HepG2 (cell line): ENCODE data around the gene GALNT9. TPM values are rescaled to one million over a fixed set of nuclear protein-coding genes. Genes with fewer than 3 reads are reported as not detected.
A peak's percentile ranks its signal among the peaks of the same experiment; 100 is the strongest.

Source experiments
- ATAC-seq: fragments of 200-7000 bp; cut with Tn5 transposase; 3 replicates; pipeline ENCODE4 v1.9.1; 2020; ENCODE audit warnings: mild to moderate bottlenecking, moderate library complexity
- BruUV-seq: library from RNA; stranded (reverse); fragments of 400-500 nt; replicated peaks from 2 replicates; lab custom pipeline; 2021; lab: Mats Ljungman, UMichigan
- CTCF ChIA-PET: fragments of 300-600 bp; formaldehyde crosslinking; extraction: SDS; loops from one replicate; lab custom pipeline; 2021; ENCODE audit warnings: low total read pairs, inconsistent platforms, low intra/inter-chr PET ratio; lab: Yijun Ruan, JAX
- POLR2A ChIA-PET: fragments of 350-600 bp; sonication (Branson Sonifier 250); formaldehyde crosslinking; loops from one replicate; lab custom pipeline; 2020; ENCODE audit warnings: antibody characterized with exemption, inconsistent platforms; lab: Yijun Ruan, JAX
- DNase-seq: peaks from one replicate; pipeline ENCODE4 v3.0.0-alpha.2; 2015; ENCODE audit warnings: low spot score
- FAIRE-seq: peaks from 3 replicates; lab custom pipeline; 2011; peaks lifted over from hg19 to GRCh38; lab: Jason Lieb, UNC
- H2AFZ ChIP-seq: one replicate; pipeline ENCODE4 v1.6.1; 2011; ENCODE audit warnings: low read length, inconsistent platforms
- H3K27ac ChIP-seq: fragments of 300-600 bp; 3 replicates; pipeline ENCODE4 v1.8.0; 2011; ENCODE audit warnings: mixed run types, mild to moderate bottlenecking, mixed read lengths, low read length, inconsistent platforms; ENCODE audit not compliant: insufficient read depth; ENCODE audit errors: extremely low read length
- H3K27me3 ChIP-seq, 2 experiments: fragments of 200-600 bp in 1 of 2; 2 replicates in 1 of 2; 3 replicates in 1 of 2; pipeline versions ENCODE4 v1.6.0 to v1.8.0; 2011; ENCODE audit warnings: low read length in 2 of 2, mild to moderate bottlenecking in 2 of 2, moderate library complexity in 2 of 2, inconsistent platforms in 1 of 2; ENCODE audit not compliant: insufficient read depth in 2 of 2, control insufficient read depth in 1 of 2
- H3K36me3 ChIP-seq, 2 experiments: fragments of 200-600 bp in 1 of 2; replicated peaks in 1 of 2; 2 replicates in 1 of 2; 3 replicates in 1 of 2; pipeline versions ENCODE4 v1.5.1 to v1.8.0; 2011; ENCODE audit warnings: low read length in 2 of 2, inconsistent platforms in 1 of 2; ENCODE audit not compliant: insufficient read depth in 2 of 2, control insufficient read depth in 1 of 2
- H3K4me1 ChIP-seq: 2 replicates; pipeline ENCODE4 v1.5.1; 2012; ENCODE audit warnings: low read length, inconsistent platforms; ENCODE audit not compliant: insufficient read depth
- H3K4me2 ChIP-seq: 2 replicates; pipeline ENCODE4 v1.6.0; 2011; ENCODE audit warnings: low read depth, low read length, inconsistent platforms
- H3K4me3 ChIP-seq, 3 experiments: fragments of 200-600 bp in 1 of 3; sonication (generic), shearing (Covaris generic) in 1 of 3; replicated peaks in 1 of 3; 2 replicates each; pipeline ENCODE4 v1.5.1; 2011 to 2016; ENCODE audit warnings: low read length in 3 of 3, inconsistent platforms in 2 of 3, low read depth in 2 of 3, mild to moderate bottlenecking in 2 of 3, control low read depth in 1 of 3, mixed read lengths in 1 of 3; ENCODE audit not compliant: insufficient read depth in 1 of 3
- H3K79me2 ChIP-seq: one replicate; pipeline ENCODE4 v1.6.1; 2011; ENCODE audit warnings: low read length, inconsistent platforms; ENCODE audit not compliant: insufficient read depth
- H3K9ac ChIP-seq: 2 replicates; pipeline ENCODE4 v1.6.0; 2011; ENCODE audit warnings: mild to moderate bottlenecking, low read depth, low read length, inconsistent platforms; ENCODE audit not compliant: insufficient read depth
- H3K9me3 ChIP-seq: 2 replicates; pipeline ENCODE4 v1.5.1; 2012; ENCODE audit warnings: mild to moderate bottlenecking, low read length
- H4K20me1 ChIP-seq: 2 replicates; pipeline ENCODE4 v1.6.0; 2011; ENCODE audit warnings: inconsistent platforms, mild to moderate bottlenecking, low read length, moderate library complexity; ENCODE audit not compliant: insufficient read depth
- ATF1 ChIP-seq: IDR thresholded peaks from 2 replicates; pipeline ENCODE4 v1.6.1; 2016; ENCODE audit warnings: mild to moderate bottlenecking, control low read depth
- FOXK1 ChIP-seq: sonication (generic); formaldehyde crosslinking; IDR thresholded peaks from 2 replicates; pipeline ENCODE4 v1.4.0; 2020; ENCODE audit warnings: low read depth, missing genetic modification reagents, borderline replicate concordance
- IRX3 ChIP-seq: sonication (generic); formaldehyde crosslinking; IDR thresholded peaks from 2 replicates; pipeline ENCODE4 v1.8.1; 2023; ENCODE audit warnings: mild to moderate bottlenecking, low read depth, missing genetic modification reagents, borderline replicate concordance
- ISL2 ChIP-seq: sonication (generic); formaldehyde crosslinking; IDR thresholded peaks from 2 replicates; pipeline ENCODE4 v1.5.0; 2020; ENCODE audit warnings: missing genetic modification reagents
- MLX ChIP-seq: IDR thresholded peaks from 2 replicates; pipeline ENCODE4 v1.6.1; 2016
- NR2F2 ChIP-seq: IDR thresholded peaks from 2 replicates; pipeline ENCODE4 v1.6.1; 2012; ENCODE audit warnings: low read depth, inconsistent platforms, borderline replicate concordance
- REXO4 ChIP-seq: sonication (generic); formaldehyde crosslinking; IDR thresholded peaks from 2 replicates; pipeline ENCODE4 v1.8.0; 2022; ENCODE audit warnings: missing genetic modification reagents, mild to moderate bottlenecking, borderline replicate concordance
- TARDBP ChIP-seq: sonication (generic); formaldehyde crosslinking; IDR thresholded peaks from 2 replicates; pipeline ENCODE4 v1.8.0; 2022; ENCODE audit warnings: mild to moderate bottlenecking, missing genetic modification reagents
- TCF7 ChIP-seq: sonication (generic); IDR thresholded peaks from 2 replicates; pipeline ENCODE4 v1.6.1; 2016; ENCODE audit warnings: antibody characterized with exemption, low read depth
- TFAP4 ChIP-seq: sonication (generic); IDR thresholded peaks from 2 replicates; pipeline ENCODE4 v1.6.1; 2016; ENCODE audit warnings: low read depth, borderline replicate concordance
- ZBTB21 ChIP-seq: sonication (generic); formaldehyde crosslinking; IDR thresholded peaks from 2 replicates; pipeline ENCODE4 v1.4.0; 2020; ENCODE audit warnings: missing genetic modification reagents
- ZBTB46 ChIP-seq: sonication (generic); formaldehyde crosslinking; IDR thresholded peaks from 2 replicates; pipeline ENCODE4 v1.4.0; 2020; ENCODE audit warnings: mild to moderate bottlenecking, missing genetic modification reagents, borderline replicate concordance
- ZNF558 ChIP-seq: sonication (generic); formaldehyde crosslinking; IDR thresholded peaks from 2 replicates; pipeline ENCODE4 v1.9.0; 2022; ENCODE audit warnings: mild to moderate bottlenecking, missing genetic modification reagents, borderline replicate concordance
- ZNF709 ChIP-seq: sonication (generic); formaldehyde crosslinking; IDR thresholded peaks from 2 replicates; pipeline ENCODE4 v1.5.0; 2020; ENCODE audit warnings: mild to moderate bottlenecking, missing genetic modification reagents
- ZNF782 ChIP-seq: sonication (generic); formaldehyde crosslinking; IDR thresholded peaks from 2 replicates; pipeline ENCODE4 v1.4.0; 2020; ENCODE audit warnings: missing genetic modification reagents, mild to moderate bottlenecking, borderline replicate concordance
- WGBS: methylation state at CpG from one replicate; pipeline ENCODE4 v1.1.6; 2017; ENCODE audit warnings: low lambda C conversion rate; 5-methylcytosine and 5-hydroxymethylcytosine counted together
- in situ Hi-C: cut with HindIII; loops from 2 replicates; pipeline ENCODE4 v1.10.0; 2017; ENCODE audit warnings: low pct_unique_long_range_greater_than_20kb; ENCODE audit not compliant: extremely low pct_ligation_motif_present
- intact Hi-C: fragments of 100-400 bp; cut with micrococcal nuclease; formaldehyde crosslinking; loops from one replicate; pipeline ENCODE4 v1.10.0; 2022; ENCODE audit not compliant: unreplicated experiment
- polyA plus RNA-seq, 8 experiments: library from polyadenylated mRNA; depleted of rRNA in 3 of 8; stranded (reverse) in 7 of 8; unstranded in 1 of 8; fragments of >200 nt; fragmentation: Illumina TruSeq in 4 of 8; extraction: Trizol in 4 of 8; gene quantifications; 2 replicates each; pipeline versions ENCODE4 v1.2.1 to v1.2.3, GENCODE V29; 2011 to 2016; ENCODE audit warnings: low read depth in 4 of 8, missing spikeins in 1 of 8, mixed read lengths in 1 of 8; ENCODE audit not compliant: insufficient read depth in 1 of 8
- total RNA-seq, 5 experiments: library from RNA; depleted of rRNA; stranded (reverse); fragments of >200 nt; fragmentation: Illumina TruSeq; extraction: Trizol; gene quantifications; 2 replicates each; pipeline ENCODE4 v1.2.3, GENCODE V29; 2016; ENCODE audit warnings: low read depth in 1 of 5
- TF ChIP-seq, protein P1 (sequence below): sonication (generic); formaldehyde crosslinking; IDR thresholded peaks from 2 replicates; pipeline ENCODE4 v1.4.0; 2020; ENCODE audit warnings: missing genetic modification reagents
- TF ChIP-seq, protein P2 (sequence below): sonication (generic); formaldehyde crosslinking; IDR thresholded peaks from 2 replicates; pipeline ENCODE4 v1.4.0; 2020; ENCODE audit warnings: missing genetic modification reagents, borderline replicate concordance

Gene GALNT9
- total and polyA plus RNA-seq, 2 of the 13 experiments (the other 11 are each of a cell fraction or from before 2014, with no cell fraction given): 0.04 TPM; not detected in 1

DNA sequence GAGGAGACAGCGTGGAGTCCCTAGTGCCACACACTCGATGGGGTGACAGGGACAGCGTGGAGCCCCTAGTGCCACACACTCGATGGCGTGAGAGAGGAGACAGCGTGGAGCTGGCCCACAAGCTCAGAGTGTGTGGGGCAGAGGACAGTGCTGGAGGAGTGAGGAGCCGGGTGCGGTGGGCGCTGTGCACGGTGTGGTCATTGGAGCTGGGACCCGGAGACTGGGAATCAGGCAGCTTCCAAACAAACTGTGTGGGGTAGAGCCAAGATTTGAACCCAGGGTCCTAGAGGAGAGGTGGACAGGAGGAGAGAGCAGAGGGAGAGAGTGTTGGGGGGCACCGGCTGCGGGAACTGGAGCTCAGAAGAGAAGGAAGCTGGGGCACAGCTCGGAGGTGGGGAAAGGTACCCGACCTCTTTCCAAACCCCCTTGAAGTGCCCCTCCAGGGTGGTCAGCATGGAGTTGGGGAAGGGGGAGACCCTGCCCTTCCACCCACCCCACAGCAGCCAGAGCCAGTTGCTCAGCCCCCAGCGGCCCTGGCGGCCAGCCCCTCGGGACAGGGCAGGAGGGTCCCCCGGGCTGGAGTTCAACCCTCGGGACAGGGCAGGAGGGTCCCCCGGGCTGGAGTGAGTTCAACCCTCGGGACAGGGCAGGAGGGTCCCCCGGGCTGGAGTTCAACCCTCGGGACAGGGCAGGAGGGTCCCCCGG is 94.1 kb downstream of the GALNT9 start:
- no peaks in the 10 kb centered on the region for H3K4me1 ChIP-seq

More for the DNA sequence above, 94.1 kb downstream of the GALNT9 start:
- ATAC-seq (peak; percentile 27; the same call in 1 of the 3 replicates), FAIRE-seq (no peak), DNase-seq (no peak)
- no peak overlapping the region for H3K4me2 ChIP-seq
- no peak overlapping the region for H3K9ac ChIP-seq
- no peak overlapping the region for H3K27ac ChIP-seq
- intact Hi-C loops (no loop called here), in situ Hi-C loops (no loop called here)
- no peak for TF ChIP-seq FOXK1
- TF ChIP-seq TFAP4: no peak
- no peak for TF ChIP-seq TARDBP (CRISPR knock-in tag)
- no peak for TF ChIP-seq MLX (CRISPR knock-in tag)
- no peak for TF ChIP-seq ZBTB46 (CRISPR knock-in tag)
- TF ChIP-seq ZNF782 (CRISPR knock-in tag): no peak
- TF ChIP-seq ISL2 (CRISPR knock-in tag): no peak
- no peak for TF ChIP-seq REXO4 (CRISPR knock-in tag)
- no peak for TF ChIP-seq IRX3
- no peak for TF ChIP-seq TCF7
- TF ChIP-seq, protein P1, sequence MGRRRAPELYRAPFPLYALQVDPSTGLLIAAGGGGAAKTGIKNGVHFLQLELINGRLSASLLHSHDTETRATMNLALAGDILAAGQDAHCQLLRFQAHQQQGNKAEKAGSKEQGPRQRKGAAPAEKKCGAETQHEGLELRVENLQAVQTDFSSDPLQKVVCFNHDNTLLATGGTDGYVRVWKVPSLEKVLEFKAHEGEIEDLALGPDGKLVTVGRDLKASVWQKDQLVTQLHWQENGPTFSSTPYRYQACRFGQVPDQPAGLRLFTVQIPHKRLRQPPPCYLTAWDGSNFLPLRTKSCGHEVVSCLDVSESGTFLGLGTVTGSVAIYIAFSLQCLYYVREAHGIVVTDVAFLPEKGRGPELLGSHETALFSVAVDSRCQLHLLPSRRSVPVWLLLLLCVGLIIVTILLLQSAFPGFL (CRISPR knock-in tag): no peak
- TF ChIP-seq, protein P2, sequence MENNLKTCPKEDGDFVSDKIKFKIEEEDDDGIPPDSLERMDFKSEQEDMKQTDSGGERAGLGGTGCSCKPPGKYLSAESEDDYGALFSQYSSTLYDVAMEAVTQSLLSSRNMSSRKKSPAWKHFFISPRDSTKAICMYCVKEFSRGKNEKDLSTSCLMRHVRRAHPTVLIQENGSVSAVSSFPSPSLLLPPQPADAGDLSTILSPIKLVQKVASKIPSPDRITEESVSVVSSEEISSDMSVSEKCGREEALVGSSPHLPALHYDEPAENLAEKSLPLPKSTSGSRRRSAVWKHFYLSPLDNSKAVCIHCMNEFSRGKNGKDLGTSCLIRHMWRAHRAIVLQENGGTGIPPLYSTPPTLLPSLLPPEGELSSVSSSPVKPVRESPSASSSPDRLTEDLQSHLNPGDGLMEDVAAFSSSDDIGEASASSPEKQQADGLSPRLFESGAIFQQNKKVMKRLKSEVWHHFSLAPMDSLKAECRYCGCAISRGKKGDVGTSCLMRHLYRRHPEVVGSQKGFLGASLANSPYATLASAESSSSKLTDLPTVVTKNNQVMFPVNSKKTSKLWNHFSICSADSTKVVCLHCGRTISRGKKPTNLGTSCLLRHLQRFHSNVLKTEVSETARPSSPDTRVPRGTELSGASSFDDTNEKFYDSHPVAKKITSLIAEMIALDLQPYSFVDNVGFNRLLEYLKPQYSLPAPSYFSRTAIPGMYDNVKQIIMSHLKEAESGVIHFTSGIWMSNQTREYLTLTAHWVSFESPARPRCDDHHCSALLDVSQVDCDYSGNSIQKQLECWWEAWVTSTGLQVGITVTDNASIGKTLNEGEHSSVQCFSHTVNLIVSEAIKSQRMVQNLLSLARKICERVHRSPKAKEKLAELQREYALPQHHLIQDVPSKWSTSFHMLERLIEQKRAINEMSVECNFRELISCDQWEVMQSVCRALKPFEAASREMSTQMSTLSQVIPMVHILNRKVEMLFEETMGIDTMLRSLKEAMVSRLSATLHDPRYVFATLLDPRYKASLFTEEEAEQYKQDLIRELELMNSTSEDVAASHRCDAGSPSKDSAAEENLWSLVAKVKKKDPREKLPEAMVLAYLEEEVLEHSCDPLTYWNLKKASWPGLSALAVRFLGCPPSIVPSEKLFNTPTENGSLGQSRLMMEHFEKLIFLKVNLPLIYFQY (CRISPR knock-in tag): no peak
- TF ChIP-seq ZBTB21: no peak
- TF ChIP-seq ZNF558 (CRISPR knock-in tag): no peak
- no peak for TF ChIP-seq NR2F2
- TF ChIP-seq ZNF709 (CRISPR knock-in tag): no peak
- TF ChIP-seq ATF1 (CRISPR knock-in tag): no peak
- CTCF ChIA-PET: no interaction called here
- H2AFZ ChIP-seq: no peak overlapping the region
- H3K9me3 ChIP-seq: no peaks in the 10 kb centered on the region
- H3K36me3 ChIP-seq: no peaks in the 10 kb centered on the region
- H3K27me3 ChIP-seq: peaks cover 7 to 45% of the 10 kb centered on the region in 2 experiments
- H3K4me3 ChIP-seq: no peak overlapping the region
- H4K20me1 ChIP-seq: no peaks in the 10 kb centered on the region
- H3K79me2 ChIP-seq: no peaks in the 10 kb centered on the region
- WGBS: 27% methylated on average over 15 of the region's 25 CpGs
- BruUV-seq: no TSS peak
- POLR2A ChIA-PET: no interaction called here
